Mesothelial cell of epicardium (in vitro differentiated cells): ENCODE results near the gene CTNNA3. TPM values are rescaled to one million over a fixed set of nuclear protein-coding genes. Genes with fewer than 3 reads are reported as not detected.

ENCODE experiments used
- DNase-seq, 2 experiments: peaks; one replicate each; pipeline ENCODE4 v3.0.0; 2021; ENCODE audit warnings: low spot score in 2 of 2; ENCODE audit not compliant: unreplicated experiment in 2 of 2
- H3K27ac Mint-ChIP-seq: 2 replicates; pipeline ENCODE4 v1.8.0; 2021; ENCODE audit warnings: mixed read lengths
- H3K27me3 Mint-ChIP-seq: 2 replicates; pipeline ENCODE4 v1.8.0; 2021; ENCODE audit warnings: low read depth, mixed read lengths
- H3K36me3 Mint-ChIP-seq: 2 replicates; pipeline ENCODE4 v1.8.0; 2021; ENCODE audit warnings: mixed read lengths
- H3K4me1 Mint-ChIP-seq: 2 replicates; pipeline ENCODE4 v1.8.0; 2021; ENCODE audit warnings: mixed read lengths
- H3K4me3 Mint-ChIP-seq: 2 replicates; pipeline ENCODE4 v1.8.0; 2021; ENCODE audit warnings: mild to moderate bottlenecking, moderate library complexity, mixed read lengths
- H3K9me3 Mint-ChIP-seq: 2 replicates; pipeline ENCODE4 v1.8.0; 2021; ENCODE audit warnings: mixed read lengths
- total RNA-seq: library from RNA; stranded (reverse); gene quantifications from 3 replicates; pipeline ENCODE4 v1.2.1, GENCODE V29; 2021
- TF ChIP-seq, protein P1 (sequence below): fragments of 200-600 bp; sonication (generic); IDR thresholded peaks from one replicate; pipeline ENCODE4 v1.5.0; 2021; ENCODE audit warnings: antibody characterized with exemption; ENCODE audit not compliant: unreplicated experiment

Gene CTNNA3
- total RNA-seq, 1 donor from 2014 or later = 14.2 TPM

DNA sequence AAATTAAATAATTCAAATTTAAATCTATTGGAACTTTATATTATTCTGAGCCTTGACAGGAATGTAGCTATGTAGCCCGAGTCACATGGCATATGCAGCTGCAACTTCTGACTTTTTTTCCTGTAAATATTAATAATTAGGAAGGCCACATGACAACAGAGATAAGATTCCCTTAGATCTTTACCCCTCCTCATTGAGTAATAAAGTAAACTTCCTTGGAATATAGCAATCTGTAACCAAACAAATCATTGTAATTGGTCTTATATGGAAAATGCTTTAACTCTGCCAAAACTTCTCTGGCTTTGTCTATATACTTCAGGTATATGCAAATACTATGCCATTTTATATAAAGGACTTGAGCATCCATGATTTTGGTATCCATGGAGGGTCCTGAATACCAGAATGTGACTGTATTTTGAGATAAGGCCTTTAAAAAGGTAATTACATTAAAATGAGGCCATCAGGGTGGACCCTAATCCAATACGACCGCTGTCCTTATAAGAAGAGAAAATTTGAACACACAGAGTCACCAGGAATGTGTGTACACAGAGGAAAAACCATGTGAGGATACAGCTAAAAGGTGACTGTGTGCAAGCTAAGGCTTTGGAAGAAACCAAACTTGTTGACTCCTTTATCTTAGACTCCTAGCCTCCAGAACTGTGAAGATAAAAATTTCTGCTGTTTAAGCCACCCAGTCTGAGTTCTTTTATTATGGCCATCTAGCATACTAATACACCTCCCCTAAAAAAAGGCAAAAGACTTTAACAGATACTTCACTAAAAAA, 222.0 kb downstream of the CTNNA3 start:
- Mint-ChIP-seq H3K36me3 (peaks cover 12% of the 10 kb centered on the region), H3K27me3 (no peaks in the 10 kb centered on the region), H3K27ac (peak overlapping the region; percentile 80), H3K9me3 (peaks cover 21% of the 10 kb centered on the region), H3K4me3 (no peak overlapping the region), H3K4me1 (peaks cover 26% of the 10 kb centered on the region)
- no peak for DNase-seq
- TF ChIP-seq, protein P1, sequence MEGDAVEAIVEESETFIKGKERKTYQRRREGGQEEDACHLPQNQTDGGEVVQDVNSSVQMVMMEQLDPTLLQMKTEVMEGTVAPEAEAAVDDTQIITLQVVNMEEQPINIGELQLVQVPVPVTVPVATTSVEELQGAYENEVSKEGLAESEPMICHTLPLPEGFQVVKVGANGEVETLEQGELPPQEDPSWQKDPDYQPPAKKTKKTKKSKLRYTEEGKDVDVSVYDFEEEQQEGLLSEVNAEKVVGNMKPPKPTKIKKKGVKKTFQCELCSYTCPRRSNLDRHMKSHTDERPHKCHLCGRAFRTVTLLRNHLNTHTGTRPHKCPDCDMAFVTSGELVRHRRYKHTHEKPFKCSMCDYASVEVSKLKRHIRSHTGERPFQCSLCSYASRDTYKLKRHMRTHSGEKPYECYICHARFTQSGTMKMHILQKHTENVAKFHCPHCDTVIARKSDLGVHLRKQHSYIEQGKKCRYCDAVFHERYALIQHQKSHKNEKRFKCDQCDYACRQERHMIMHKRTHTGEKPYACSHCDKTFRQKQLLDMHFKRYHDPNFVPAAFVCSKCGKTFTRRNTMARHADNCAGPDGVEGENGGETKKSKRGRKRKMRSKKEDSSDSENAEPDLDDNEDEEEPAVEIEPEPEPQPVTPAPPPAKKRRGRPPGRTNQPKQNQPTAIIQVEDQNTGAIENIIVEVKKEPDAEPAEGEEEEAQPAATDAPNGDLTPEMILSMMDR = no peak

DNA sequence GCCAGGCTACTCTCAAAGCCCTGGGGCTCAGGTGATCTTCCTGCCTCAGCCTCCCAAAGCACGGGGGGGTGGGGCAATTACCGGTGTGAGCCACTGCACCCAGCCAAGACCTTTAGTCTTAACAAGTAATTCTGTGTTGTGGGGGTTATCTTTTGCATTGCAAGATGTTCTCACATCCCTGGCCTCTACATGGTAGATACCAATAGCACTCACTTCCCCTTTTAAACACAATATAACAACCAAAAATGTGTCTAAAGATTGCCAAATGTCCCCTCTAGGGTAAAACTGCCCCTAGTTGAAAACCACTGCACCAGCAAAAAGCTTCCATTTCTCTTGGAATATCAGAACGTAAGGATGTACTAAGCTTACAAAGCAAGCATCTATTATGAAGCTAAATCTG, 225.0 kb downstream of the CTNNA3 start:
- Mint-ChIP-seq H3K4me3 (no peak overlapping the region), H3K27me3 (no peaks in the 10 kb centered on the region), H3K27ac (no peak overlapping the region), H3K36me3 (no peaks in the 10 kb centered on the region), H3K4me1 (peaks cover 26% of the 10 kb centered on the region), H3K9me3 (peaks cover 4% of the 10 kb centered on the region)
- no peak for DNase-seq
- TF ChIP-seq, protein P1 = no peak

DNA sequence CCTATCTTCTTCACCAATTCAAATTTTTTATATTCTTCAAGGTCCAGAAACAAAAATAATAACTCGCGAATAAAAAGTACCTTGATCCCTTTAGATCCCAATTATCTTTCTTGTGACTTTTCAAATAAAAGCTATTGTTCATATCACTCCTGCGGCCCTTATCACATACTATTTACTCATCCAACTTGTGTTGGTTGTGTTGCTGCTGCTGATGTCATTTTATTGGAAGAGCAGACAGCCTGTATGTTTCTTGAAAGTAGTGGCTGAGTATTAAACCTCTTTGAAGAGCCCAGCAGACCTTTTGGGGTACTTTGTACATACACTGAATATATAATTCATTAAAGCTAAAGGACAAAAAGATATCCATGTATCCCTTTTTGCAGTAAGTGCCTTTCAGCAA, 231.7 kb downstream of the CTNNA3 start:
- peaks cover 2% of the 10 kb centered on the region for H3K27me3 Mint-ChIP-seq
- H3K4me1 Mint-ChIP-seq = peaks cover 11% of the 10 kb centered on the region
- H3K36me3 Mint-ChIP-seq = no peaks in the 10 kb centered on the region
- no peaks in the 10 kb centered on the region for H3K9me3 Mint-ChIP-seq
- no peak for DNase-seq
- TF ChIP-seq, protein P1 = no peak
- H3K27ac Mint-ChIP-seq = no peak overlapping the region
- H3K4me3 Mint-ChIP-seq = no peak overlapping the region

DNA sequence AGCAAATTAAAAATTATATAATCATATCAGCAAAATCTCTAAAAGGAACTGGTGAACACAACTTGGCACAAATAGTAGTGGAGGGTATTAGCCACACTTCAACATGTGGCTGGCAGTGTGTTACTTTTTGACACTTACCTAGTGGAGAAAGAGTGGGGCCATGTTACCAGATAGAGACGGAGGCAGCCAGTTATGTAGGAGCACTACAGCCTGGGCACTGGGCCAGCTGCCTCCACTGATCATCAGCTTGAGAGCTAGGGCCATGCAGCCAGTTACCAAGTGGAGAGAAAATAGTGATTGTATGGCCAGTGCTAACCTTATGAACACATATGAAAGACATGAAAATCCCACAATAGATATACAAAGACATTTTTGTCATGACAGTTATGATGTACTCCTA, 243.1 kb downstream of the CTNNA3 start:
- Mint-ChIP-seq H3K27me3 (no peaks in the 10 kb centered on the region), H3K27ac (peak overlapping the region; percentile 55), H3K36me3 (peaks cover 7% of the 10 kb centered on the region), H3K9me3 (peaks cover 28% of the 10 kb centered on the region), H3K4me1 (peaks cover 39% of the 10 kb centered on the region), H3K4me3 (no peak overlapping the region)
- DNase-seq = no peak
- TF ChIP-seq, protein P1 = no peak

DNA sequence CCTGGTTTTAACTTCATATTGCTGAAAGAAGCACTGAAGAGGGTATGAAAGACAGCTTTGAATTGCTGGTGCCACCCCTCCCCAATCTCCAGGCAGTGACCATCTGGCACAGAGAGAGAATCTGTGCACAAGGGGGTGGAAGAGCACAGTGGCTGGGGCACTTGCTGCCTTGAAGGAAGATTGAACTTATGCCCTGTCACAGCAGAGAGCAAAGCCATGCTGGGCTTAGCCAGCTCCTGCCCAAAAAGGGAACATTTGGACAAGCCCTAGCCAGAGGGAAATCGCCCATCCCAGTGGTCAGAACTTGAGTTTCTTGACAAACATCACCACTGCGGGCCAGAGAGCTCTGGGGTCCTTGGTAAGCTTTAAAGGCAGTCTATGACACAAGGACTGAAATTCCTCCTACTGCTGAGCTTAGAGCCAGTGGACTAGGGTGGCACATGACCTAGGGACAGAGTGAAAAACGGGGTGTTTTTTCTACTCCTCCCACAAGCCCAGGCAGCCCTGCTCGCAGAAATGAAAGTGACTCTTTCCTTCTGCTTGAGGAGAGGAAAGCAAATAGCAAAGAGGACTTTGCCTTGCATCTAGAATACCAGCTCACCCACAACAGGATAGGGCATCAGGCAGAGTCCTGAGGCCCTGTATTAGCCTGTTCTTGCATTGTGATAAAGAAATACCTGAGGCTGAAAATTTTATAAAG, 257.2 kb downstream of the CTNNA3 start:
- H3K27ac Mint-ChIP-seq = no peak overlapping the region
- H3K27me3 Mint-ChIP-seq = peaks cover 2% of the 10 kb centered on the region
- DNase-seq = no peak
- peaks cover 49% of the 10 kb centered on the region for H3K9me3 Mint-ChIP-seq
- peaks cover 2% of the 10 kb centered on the region for H3K36me3 Mint-ChIP-seq
- no peak overlapping the region for H3K4me3 Mint-ChIP-seq
- TF ChIP-seq, protein P1 = no peak
- H3K4me1 Mint-ChIP-seq = no peaks in the 10 kb centered on the region
